NB4 (cell line): ENCODE data around the gene ZNRF3.

Experiments
- DNase-seq: peaks from one replicate; pipeline ENCODE4 v3.0.0; 2010; ENCODE audit warnings: low read depth
- H3K4me3 ChIP-seq: one replicate; pipeline ENCODE4 v1.5.1; 2011; ENCODE audit warnings: mild to moderate bottlenecking, low read depth, low read length, moderate library complexity
- CTCF ChIP-seq: IDR thresholded peaks from one replicate; pipeline ENCODE4 v1.5.1; 2012; ENCODE audit warnings: low read depth, low read length
- MAX ChIP-seq: IDR thresholded peaks from 2 replicates; pipeline ENCODE4 v1.6.1; 2011; ENCODE audit warnings: low read depth, low read length
- MYC ChIP-seq: IDR thresholded peaks from 2 replicates; pipeline ENCODE4 v1.6.1; 2011; ENCODE audit warnings: low read depth, low read length
- POLR2A ChIP-seq: IDR thresholded peaks from 2 replicates; pipeline ENCODE4 v1.6.1; 2011; ENCODE audit warnings: mild to moderate bottlenecking; ENCODE audit not compliant: insufficient read length; ENCODE audit errors: extremely low read depth

Gene ZNRF3

GRCh38 chr22:28949788-28950187 is 66.4 kb downstream of the ZNRF3 start:
- DNase-seq = no peak
- H3K4me3 ChIP-seq = no peak overlapping the region
- TF ChIP-seq MAX = no peak
- no peak for TF ChIP-seq MYC
- no peak for TF ChIP-seq CTCF
- TF ChIP-seq POLR2A = no peak

GRCh38 chr22:28950617-28951411 is 67.4 kb downstream of the ZNRF3 start:
- no peak overlapping the region for H3K4me3 ChIP-seq
- DNase-seq = no peak
- TF ChIP-seq CTCF = no peak
- TF ChIP-seq MAX = no peak
- TF ChIP-seq MYC = no peak
- no peak for TF ChIP-seq POLR2A

- no peak for TF ChIP-seq MAX
- TF ChIP-seq CTCF = no peak
- DNase-seq = no peak
- no peak overlapping the region for H3K4me3 ChIP-seq
These were observed 68.2 kb downstream of the ZNRF3 start for GRCh38 chr22:28951530-28951929.

GRCh38 chr22:28951969-28952521 is 68.7 kb downstream of the ZNRF3 start:
- no peak for TF ChIP-seq MYC
- TF ChIP-seq CTCF = no peak
- no peak for TF ChIP-seq POLR2A
- TF ChIP-seq MAX = no peak
- no peak for DNase-seq

GRCh38 chr22:28952857-28953256 is 69.5 kb downstream of the ZNRF3 start:
- H3K4me3 ChIP-seq = no peak overlapping the region
- TF ChIP-seq POLR2A = no peak
- no peak for TF ChIP-seq MAX
- no peak for TF ChIP-seq CTCF
- TF ChIP-seq MYC = no peak
- DNase-seq = no peak

More at GRCh38 chr22:28951969-28952521, 68.7 kb downstream of the ZNRF3 start:
- H3K4me3 ChIP-seq = no peak overlapping the region

- H3K4me3 ChIP-seq = no peak overlapping the region
- DNase-seq = no peak
- TF ChIP-seq CTCF (no peak), POLR2A (no peak), MYC (no peak), MAX (no peak)
These were observed 70.0 kb downstream of the ZNRF3 start for GRCh38 chr22:28953403-28953802.
